GM12878 (cell line): Measurements from ENCODE around the gene WSCD2. TPM values are rescaled to one million over a fixed set of nuclear protein-coding genes. Genes with fewer than 3 reads are reported as not detected.

Experiments used
- ATAC-seq: fragments of 200-7000 bp; cut with Tn5 transposase; 3 replicates; pipeline ENCODE4 v1.9.1; 2020; ENCODE audit warnings: mild to moderate bottlenecking, moderate library complexity
- BruUV-seq: library from RNA; stranded (reverse); fragments of 400-500 nt; replicated peaks from 2 replicates; lab custom pipeline; 2021; lab: Mats Ljungman, UMichigan
- CTCF ChIA-PET: fragments of 300-600 bp; sonication (Branson Sonifier 250); formaldehyde crosslinking; extraction: SDS; loops from one replicate; lab custom pipeline; 2021; ENCODE audit warnings: inconsistent platforms; lab: Yijun Ruan, JAX
- POLR2A ChIA-PET: fragments of 350-600 bp; formaldehyde crosslinking; extraction: SDS; loops from one replicate; lab custom pipeline; 2021; ENCODE audit warnings: inconsistent platforms; lab: Charles Lee
- RAD21 ChIA-PET: fragments of 300-600 bp; sonication (Branson Sonifier 250); formaldehyde crosslinking; loops from one replicate; lab custom pipeline; 2023; ENCODE audit warnings: antibody characterized with exemption; ENCODE audit not compliant: unreplicated experiment; lab: Charles Lee
- SMC1A ChIA-PET: fragments of 300-600 bp; sonication (Branson Sonifier 250); formaldehyde crosslinking; loops from one replicate; lab custom pipeline; 2023; ENCODE audit not compliant: unreplicated experiment, uncharacterized antibody; lab: Charles Lee
- DNase-seq: peaks from one replicate; pipeline ENCODE4 v3.0.0-alpha.2; 2011; ENCODE audit warnings: low read depth, low spot score
- FAIRE-seq: peaks from 3 replicates; lab custom pipeline; 2011; peaks lifted over from hg19 to GRCh38; lab: Jason Lieb, UNC
- H2AFZ ChIP-seq: 2 replicates; pipeline ENCODE4 v1.6.0; 2011; ENCODE audit warnings: low read depth, low read length, control low read depth; ENCODE audit not compliant: control insufficient read depth
- H3K27ac ChIP-seq: 2 replicates; pipeline ENCODE4 v1.5.1; 2011; ENCODE audit warnings: control low read depth; ENCODE audit not compliant: control insufficient read depth, insufficient read depth
- H3K27me3 ChIP-seq, 2 experiments: replicated peaks in 1 of 2; 2 replicates each; pipeline versions ENCODE4 v1.6.0 to v1.6.1; 2011; ENCODE audit warnings: low read length in 1 of 2; ENCODE audit not compliant: control insufficient read depth in 2 of 2, insufficient read depth in 2 of 2
- H3K36me3 ChIP-seq, 2 experiments: 2 replicates each; pipeline ENCODE4 v1.5.1; 2011; ENCODE audit warnings: low read length in 1 of 2; ENCODE audit not compliant: control insufficient read depth in 2 of 2, insufficient read depth in 2 of 2
- H3K4me1 ChIP-seq: 2 replicates; pipeline ENCODE4 v1.6.1; 2011; ENCODE audit warnings: mild to moderate bottlenecking, low read length, moderate library complexity, mixed read lengths; ENCODE audit not compliant: control insufficient read depth, insufficient read depth
- H3K4me2 ChIP-seq: 2 replicates; pipeline ENCODE4 v1.6.0; 2011; ENCODE audit warnings: control low read depth; ENCODE audit not compliant: control insufficient read depth, insufficient read depth
- H3K4me3 ChIP-seq: fragments of 200-600 bp; sonication (generic); 2 replicates; pipeline ENCODE4 v1.5.1; 2016
- H3K79me2 ChIP-seq: 2 replicates; pipeline ENCODE4 v1.6.0; 2011; ENCODE audit warnings: low read length; ENCODE audit not compliant: control insufficient read depth, insufficient read depth
- H3K9ac ChIP-seq: 2 replicates; pipeline ENCODE4 v1.8.0; 2011; ENCODE audit warnings: low read length, control low read depth, mixed read lengths; ENCODE audit not compliant: control insufficient read depth, insufficient read depth
- H3K9me3 ChIP-seq: replicated peaks from 3 replicates; pipeline ENCODE4 v1.5.1; 2011; ENCODE audit warnings: mild to moderate bottlenecking, low read length; ENCODE audit not compliant: control insufficient read depth, insufficient read depth
- H4K20me1 ChIP-seq: 2 replicates; pipeline ENCODE4 v1.6.0; 2011; ENCODE audit not compliant: control insufficient read depth, insufficient read depth
- BHLHE40 ChIP-seq, 2 experiments: fragments of 450-650 bp in 1 of 2; IDR thresholded peaks; 2 replicates each; pipeline ENCODE4 v1.6.1; 2011 to 2017; ENCODE audit warnings: low read depth in 2 of 2, borderline replicate concordance in 1 of 2, improper control_type of control experiment in 1 of 2, low read length in 1 of 2, mild to moderate bottlenecking in 1 of 2
- CBX3 ChIP-seq: fragments of 200-600 bp; sonication (generic); IDR thresholded peaks from 2 replicates; pipeline ENCODE4 v1.6.1; 2016; ENCODE audit warnings: low read depth, borderline replicate concordance
- CHD1 ChIP-seq: IDR thresholded peaks from 2 replicates; pipeline ENCODE4 v1.6.1; 2012; ENCODE audit warnings: low read depth, low read length, improper control_type of control experiment
- ETV6 ChIP-seq, 2 experiments: fragments of 450-650 bp in 1 of 2; IDR thresholded peaks in 1 of 2; conservative IDR thresholded peaks in 1 of 2; 2 replicates each; pipeline ENCODE4 v1.6.1; 2014; ENCODE audit warnings: antibody characterized with exemption in 1 of 2, borderline replicate concordance in 1 of 2, low read depth in 1 of 2, mild to moderate bottlenecking in 1 of 2, moderate library complexity in 1 of 2
- IRF4 ChIP-seq: IDR thresholded peaks from 2 replicates; pipeline ENCODE4 v1.6.1; 2011; ENCODE audit warnings: low read depth, low read length
- JUND ChIP-seq: IDR thresholded peaks from 2 replicates; pipeline ENCODE4 v1.6.1; 2012; ENCODE audit warnings: low read depth, mild to moderate bottlenecking, low read length, improper control_type of control experiment, moderate library complexity
- KLF5 ChIP-seq: fragments of 450-650 bp; IDR thresholded peaks from 2 replicates; pipeline ENCODE4 v1.6.1; 2014; ENCODE audit warnings: mild to moderate bottlenecking; ENCODE audit not compliant: partially characterized antibody
- RCOR1 ChIP-seq: conservative IDR thresholded peaks from 2 replicates; pipeline ENCODE4 v1.6.1; 2012; ENCODE audit warnings: low read depth, low read length, improper control_type of control experiment
- RELA ChIP-seq: fragments of 450-650 bp; IDR thresholded peaks from 2 replicates; pipeline ENCODE4 v1.8.0; 2014; ENCODE audit warnings: borderline replicate concordance; ENCODE audit not compliant: partially characterized antibody
- TCF7 ChIP-seq: IDR thresholded peaks from 2 replicates; pipeline ENCODE4 v1.6.1; 2014; ENCODE audit warnings: antibody characterized with exemption, borderline replicate concordance
- WRNIP1 ChIP-seq: IDR thresholded peaks from 2 replicates; pipeline ENCODE4 v1.6.1; 2011; ENCODE audit warnings: low read depth, low read length, improper control_type of control experiment, borderline replicate concordance
- WGBS: methylation state at CpG from one replicate; pipeline ENCODE4 v1.1.6; 2016; ENCODE audit warnings: low lambda C conversion rate; ENCODE audit not compliant: insufficient replicate concordance, insufficient coverage; ENCODE audit errors: missing lambda C conversion rate; 5-methylcytosine and 5-hydroxymethylcytosine counted together
- in situ Hi-C: fragments of 300-500 bp; cut with MboI; formaldehyde crosslinking; loops from 9 replicates; pipeline ENCODE4 v1.14.3; 2018; ENCODE audit warnings: mixed read lengths
- intact Hi-C: fragments of 100-400 bp; cut with micrococcal nuclease; formaldehyde crosslinking; loops from one replicate; pipeline ENCODE4 v1.14.2; 2022; ENCODE audit not compliant: unreplicated experiment
- polyA plus RNA-seq, 11 experiments: library from polyadenylated mRNA; depleted of rRNA in 4 of 11; unstranded in 6 of 11; stranded (reverse) in 5 of 11; fragments of >200 nt; fragmentation: Nextera tagmentation in 4 of 11; fragmentation: Illumina TruSeq in 1 of 11; extraction: Ambion mirVana in 4 of 11; extraction: Trizol in 1 of 11; gene quantifications; 1 replicate in 1 of 11; 2 replicates in 10 of 11; pipeline versions ENCODE4 v1.2.1 to v1.2.3, GENCODE V29; 2011 to 2016; ENCODE audit warnings: inconsistent platforms in 2 of 11, missing spikeins in 2 of 11, low read depth in 1 of 11
- total RNA-seq, 4 experiments: library from RNA; depleted of rRNA in 3 of 4; stranded (reverse); fragments of >200 nt in 3 of 4; fragmentation: Illumina TruSeq in 1 of 4; extraction: Trizol in 1 of 4; gene quantifications; 2 replicates each; pipeline versions ENCODE4 v1.2.1 to v1.2.3, GENCODE V29; 2013 to 2021
- TF ChIP-seq, protein P1 (sequence below): fragments of 450-650 bp; formaldehyde crosslinking; IDR thresholded peaks from 2 replicates; pipeline ENCODE4 v1.4.0; 2022; ENCODE audit warnings: mild to moderate bottlenecking, moderate library complexity
- TF ChIP-seq, protein P2 (sequence below): fragments of 450-650 bp; IDR thresholded peaks from 2 replicates; pipeline ENCODE4 v1.6.1; 2017; ENCODE audit warnings: mild to moderate bottlenecking, moderate library complexity

The WSCD2 gene
- total and polyA plus RNA-seq, 10 of the 15 experiments (the other 5 are each of a cell fraction or from before 2014, with no cell fraction given), result 0.41 TPM; not detected in 9

DNA sequence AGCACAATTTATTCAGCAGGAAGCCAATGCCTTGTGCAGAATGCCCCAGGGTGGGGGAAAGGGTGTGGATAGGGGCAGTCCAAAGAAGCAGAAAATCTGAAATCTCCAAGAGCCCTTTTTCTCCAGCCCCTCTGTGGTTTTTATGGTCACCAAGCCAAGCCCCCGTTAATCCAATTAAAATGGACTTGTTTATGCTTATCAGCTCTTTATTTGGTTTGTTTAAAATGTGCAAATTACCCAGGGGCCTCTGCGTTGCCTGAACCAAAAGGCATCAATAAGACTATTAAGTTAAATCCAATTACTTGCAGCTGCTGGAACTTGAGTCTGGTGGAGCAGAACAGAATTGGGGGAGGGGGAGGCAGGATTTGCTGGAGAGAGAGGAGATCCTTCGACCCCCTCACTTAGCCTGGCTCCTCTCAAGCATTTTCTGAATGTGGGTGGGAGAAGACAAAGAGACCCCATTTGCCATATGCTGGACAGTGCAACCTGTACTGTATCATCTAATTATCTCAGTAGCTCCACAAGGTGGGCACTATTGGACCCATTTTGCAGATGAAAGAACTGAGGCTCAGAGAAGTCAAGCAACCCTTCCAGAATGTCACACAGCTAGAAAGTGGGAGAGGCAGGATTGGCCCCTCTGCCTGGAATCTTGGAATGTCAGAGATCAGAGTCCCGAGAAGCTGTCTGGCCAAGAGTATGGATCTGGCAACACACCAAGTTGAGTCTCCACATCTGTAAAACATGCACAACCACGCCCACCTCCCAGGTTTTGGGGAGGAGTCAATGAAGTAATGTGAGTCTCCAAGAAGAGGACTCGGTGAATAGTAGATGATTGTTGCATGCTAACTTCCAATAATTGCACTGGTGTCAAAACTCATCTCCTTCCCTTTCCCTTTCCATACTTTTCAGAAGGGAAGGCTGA, 143.1 kb downstream of the WSCD2 start:
- Histone ChIP-seq H3K4me1 (peaks cover 5% of the 10 kb centered on the region; the same call in 1 of the 2 replicates), H3K9me3 (no peaks in the 10 kb centered on the region; the same call in 2 of the 3 replicates), H4K20me1 (no peaks in the 10 kb centered on the region), H3K36me3 (no peaks in the 10 kb centered on the region), H3K4me2 (no peak overlapping the region), H3K79me2 (no peaks in the 10 kb centered on the region), H2AFZ (no peak overlapping the region), H3K27ac (no peak overlapping the region), H3K27me3 (peaks cover 0 to 4% of the 10 kb centered on the region in 2 experiments; a peak in 1 of 4 replicates), H3K4me3 (no peak overlapping the region), H3K9ac (no peak overlapping the region)
- DNase-seq (no peak), ATAC-seq (no peak), FAIRE-seq (no peak)
- ChIA-PET RAD21 (no interaction called here), SMC1A (no interaction called here), POLR2A (no interaction called here), CTCF (no interaction called here)
- WGBS, result 31% methylated on average over 6 of the region's 6 CpGs
- intact Hi-C loops, result no loop called here
- no TSS peak for BruUV-seq
- in situ Hi-C loops, result no loop called here
- no peak for TF ChIP-seq JUND
- TF ChIP-seq CHD1, result no peak
- TF ChIP-seq TCF7, result no peak
- no peak for TF ChIP-seq BHLHE40 (IDR thresholded peaks at IDR 0.05; ENCODE audit: borderline replicate concordance in 1 of 2, low read depth in 2 of 2, low read length in 1 of 2)
- no peak for TF ChIP-seq IRF4
- no peak for TF ChIP-seq RCOR1
- TF ChIP-seq RELA, result no peak
- no peak for TF ChIP-seq KLF5
- TF ChIP-seq CBX3, result no peak
- no peak for TF ChIP-seq ETV6 (conservative IDR thresholded peaks at IDR 0.05 in 1 of 2, IDR thresholded peaks at IDR 0.05 in 1 of 2; ENCODE audit: borderline replicate concordance in 1 of 2, low read depth in 1 of 2)
- TF ChIP-seq, protein P1, sequence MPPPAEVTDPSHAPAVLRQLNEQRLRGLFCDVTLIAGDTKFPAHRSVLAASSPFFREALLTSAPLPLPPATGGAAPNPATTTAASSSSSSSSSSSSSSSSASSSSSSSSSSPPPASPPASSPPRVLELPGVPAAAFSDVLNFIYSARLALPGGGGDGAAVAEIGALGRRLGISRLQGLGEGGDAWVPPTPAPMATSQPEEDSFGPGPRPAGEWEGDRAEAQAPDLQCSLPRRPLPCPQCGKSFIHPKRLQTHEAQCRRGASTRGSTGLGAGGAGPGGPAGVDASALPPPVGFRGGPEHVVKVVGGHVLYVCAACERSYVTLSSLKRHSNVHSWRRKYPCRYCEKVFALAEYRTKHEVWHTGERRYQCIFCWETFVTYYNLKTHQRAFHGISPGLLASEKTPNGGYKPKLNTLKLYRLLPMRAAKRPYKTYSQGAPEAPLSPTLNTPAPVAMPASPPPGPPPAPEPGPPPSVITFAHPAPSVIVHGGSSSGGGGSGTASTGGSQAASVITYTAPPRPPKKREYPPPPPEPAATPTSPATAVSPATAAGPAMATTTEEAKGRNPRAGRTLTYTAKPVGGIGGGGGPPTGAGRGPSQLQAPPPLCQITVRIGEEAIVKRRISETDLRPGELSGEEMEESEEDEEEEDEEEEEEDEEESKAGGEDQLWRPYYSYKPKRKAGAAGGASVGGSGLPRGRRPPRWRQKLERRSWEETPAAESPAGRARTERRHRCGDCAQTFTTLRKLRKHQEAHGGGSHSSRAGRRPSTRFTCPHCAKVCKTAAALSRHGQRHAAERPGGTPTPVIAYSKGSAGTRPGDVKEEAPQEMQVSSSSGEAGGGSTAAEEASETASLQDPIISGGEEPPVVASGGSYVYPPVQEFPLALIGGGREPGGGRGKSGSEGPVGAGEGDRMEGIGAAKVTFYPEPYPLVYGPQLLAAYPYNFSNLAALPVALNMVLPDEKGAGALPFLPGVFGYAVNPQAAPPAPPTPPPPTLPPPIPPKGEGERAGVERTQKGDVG (CRISPR knock-in tag), result no peak
- no peak for TF ChIP-seq WRNIP1
- TF ChIP-seq, protein P2, sequence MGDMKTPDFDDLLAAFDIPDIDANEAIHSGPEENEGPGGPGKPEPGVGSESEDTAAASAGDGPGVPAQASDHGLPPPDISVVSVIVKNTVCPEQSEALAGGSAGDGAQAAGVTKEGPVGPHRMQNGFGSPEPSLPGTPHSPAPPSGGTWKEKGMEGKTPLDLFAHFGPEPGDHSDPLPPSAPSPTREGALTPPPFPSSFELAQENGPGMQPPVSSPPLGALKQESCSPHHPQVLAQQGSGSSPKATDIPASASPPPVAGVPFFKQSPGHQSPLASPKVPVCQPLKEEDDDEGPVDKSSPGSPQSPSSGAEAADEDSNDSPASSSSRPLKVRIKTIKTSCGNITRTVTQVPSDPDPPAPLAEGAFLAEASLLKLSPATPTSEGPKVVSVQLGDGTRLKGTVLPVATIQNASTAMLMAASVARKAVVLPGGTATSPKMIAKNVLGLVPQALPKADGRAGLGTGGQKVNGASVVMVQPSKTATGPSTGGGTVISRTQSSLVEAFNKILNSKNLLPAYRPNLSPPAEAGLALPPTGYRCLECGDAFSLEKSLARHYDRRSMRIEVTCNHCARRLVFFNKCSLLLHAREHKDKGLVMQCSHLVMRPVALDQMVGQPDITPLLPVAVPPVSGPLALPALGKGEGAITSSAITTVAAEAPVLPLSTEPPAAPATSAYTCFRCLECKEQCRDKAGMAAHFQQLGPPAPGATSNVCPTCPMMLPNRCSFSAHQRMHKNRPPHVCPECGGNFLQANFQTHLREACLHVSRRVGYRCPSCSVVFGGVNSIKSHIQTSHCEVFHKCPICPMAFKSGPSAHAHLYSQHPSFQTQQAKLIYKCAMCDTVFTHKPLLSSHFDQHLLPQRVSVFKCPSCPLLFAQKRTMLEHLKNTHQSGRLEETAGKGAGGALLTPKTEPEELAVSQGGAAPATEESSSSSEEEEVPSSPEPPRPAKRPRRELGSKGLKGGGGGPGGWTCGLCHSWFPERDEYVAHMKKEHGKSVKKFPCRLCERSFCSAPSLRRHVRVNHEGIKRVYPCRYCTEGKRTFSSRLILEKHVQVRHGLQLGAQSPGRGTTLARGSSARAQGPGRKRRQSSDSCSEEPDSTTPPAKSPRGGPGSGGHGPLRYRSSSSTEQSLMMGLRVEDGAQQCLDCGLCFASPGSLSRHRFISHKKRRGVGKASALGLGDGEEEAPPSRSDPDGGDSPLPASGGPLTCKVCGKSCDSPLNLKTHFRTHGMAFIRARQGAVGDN, result no peak
